Activated naive CD8-positive, alpha-beta T cell treated with anti-CD3 and anti-CD28 coated beads, Interleukin-2, amount 50 U/mL, for 24 hours (primary cell): ENCODE data around the gene FIBP.

Experiments
- ATAC-seq: fragments of 150-1000 bp; cut with Tn5 transposase; one replicate; pipeline ENCODE4 v1.10.0; 2021
- DNase-seq: peaks from one replicate; pipeline ENCODE4 v3.0.0; 2021
- H3K27ac Mint-ChIP-seq: one replicate; pipeline ENCODE4 v1.8.0; 2021; ENCODE audit warnings: mild to moderate bottlenecking, mixed read lengths
- H3K27me3 Mint-ChIP-seq: one replicate; pipeline ENCODE4 v1.8.0; 2021; ENCODE audit warnings: mixed read lengths
- H3K36me3 Mint-ChIP-seq: one replicate; pipeline ENCODE4 v1.8.0; 2021; ENCODE audit warnings: low read depth, mixed read lengths
- H3K4me1 Mint-ChIP-seq: one replicate; pipeline ENCODE4 v1.8.0; 2021; ENCODE audit warnings: mixed read lengths
- H3K4me3 Mint-ChIP-seq: one replicate; pipeline ENCODE4 v1.8.0; 2021; ENCODE audit warnings: mild to moderate bottlenecking, moderate library complexity, mixed read lengths
- H3K9me3 Mint-ChIP-seq: one replicate; pipeline ENCODE4 v1.8.0; 2021; ENCODE audit warnings: mixed read lengths

Gene FIBP

DNA sequence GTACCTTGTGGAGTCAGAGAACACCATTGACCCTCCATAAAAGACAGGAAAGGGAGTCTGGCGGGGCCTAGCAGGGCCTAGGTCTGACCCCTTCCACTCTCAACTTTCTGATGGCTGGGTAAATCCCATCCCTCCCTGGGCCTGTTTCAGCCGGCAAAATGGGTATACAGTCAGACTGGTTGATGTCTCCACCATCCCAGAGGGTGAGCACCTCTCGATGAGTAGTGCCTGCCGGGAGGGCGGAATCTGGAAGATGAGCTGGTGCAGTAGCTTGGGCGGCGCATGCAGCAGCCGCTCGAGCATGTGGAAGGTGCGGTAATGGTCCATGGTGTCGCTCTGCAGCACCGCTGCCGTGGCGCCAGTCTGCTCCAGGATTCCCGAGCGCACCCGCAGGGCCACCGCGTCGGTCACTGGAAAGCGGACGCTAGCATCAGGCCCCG lies 528 bp downstream of the FIBP start:
- ATAC-seq: no peak
- Mint-ChIP-seq H3K27me3 (no peaks in the 10 kb centered on the region), H3K4me3 (peak overlapping the region; percentile 98), H3K4me1 (peaks cover 65% of the 10 kb centered on the region), H3K36me3 (peaks cover 38% of the 10 kb centered on the region), H3K27ac (peak overlapping the region; percentile 91), H3K9me3 (no peaks in the 10 kb centered on the region)
- DNase-seq: no peak

DNA sequence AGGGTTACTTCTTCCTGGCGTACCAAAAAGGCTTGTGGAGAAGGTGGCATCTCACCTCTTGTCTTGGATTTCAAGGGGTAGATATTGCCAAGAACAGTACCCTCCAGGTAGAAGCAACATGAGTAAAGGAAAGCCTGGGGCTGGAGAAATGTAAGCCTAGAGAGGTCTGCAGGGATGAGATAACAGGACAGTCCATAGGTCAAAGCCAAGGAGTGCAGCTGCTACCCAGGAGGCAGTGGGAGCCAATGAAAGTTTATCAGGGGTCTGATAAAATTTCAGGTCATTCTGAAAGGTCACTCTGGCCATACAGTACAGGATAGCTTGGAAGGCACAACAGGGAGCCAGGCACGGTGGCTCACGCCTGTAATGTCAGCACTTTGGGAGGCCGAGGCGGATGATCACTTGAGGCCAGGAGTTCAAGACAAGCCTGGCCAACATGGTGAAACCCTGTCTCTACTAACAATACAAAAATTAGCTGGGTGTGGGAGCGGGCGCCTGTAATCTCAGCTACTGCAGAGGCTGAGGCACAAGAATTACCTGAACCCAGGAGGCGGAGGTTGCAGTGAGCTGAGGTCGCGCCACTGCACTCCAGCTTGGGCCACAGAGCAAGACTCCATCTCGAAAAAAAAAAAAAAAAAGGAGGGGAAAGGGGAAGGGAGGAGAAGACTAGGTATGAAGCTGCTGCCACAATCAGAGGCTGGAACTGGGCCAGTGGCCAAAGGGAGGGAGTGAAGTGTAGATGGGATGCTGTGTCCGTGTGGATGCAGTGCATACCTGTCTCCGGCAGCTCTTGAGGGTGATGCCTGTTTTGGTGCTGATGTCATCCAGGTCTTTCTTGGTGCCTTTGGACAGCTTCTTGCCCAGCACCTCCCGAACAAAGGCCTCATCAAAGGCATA lies 1.2 kb downstream of the FIBP start:
- Mint-ChIP-seq H3K9me3 (no peaks in the 10 kb centered on the region), H3K36me3 (peaks cover 31% of the 10 kb centered on the region), H3K27me3 (no peaks in the 10 kb centered on the region), H3K4me1 (peaks cover 60% of the 10 kb centered on the region), H3K27ac (peak overlapping the region; percentile 91), H3K4me3 (peak overlapping the region; percentile 98)
- no peak for ATAC-seq
- DNase-seq: no peak

DNA sequence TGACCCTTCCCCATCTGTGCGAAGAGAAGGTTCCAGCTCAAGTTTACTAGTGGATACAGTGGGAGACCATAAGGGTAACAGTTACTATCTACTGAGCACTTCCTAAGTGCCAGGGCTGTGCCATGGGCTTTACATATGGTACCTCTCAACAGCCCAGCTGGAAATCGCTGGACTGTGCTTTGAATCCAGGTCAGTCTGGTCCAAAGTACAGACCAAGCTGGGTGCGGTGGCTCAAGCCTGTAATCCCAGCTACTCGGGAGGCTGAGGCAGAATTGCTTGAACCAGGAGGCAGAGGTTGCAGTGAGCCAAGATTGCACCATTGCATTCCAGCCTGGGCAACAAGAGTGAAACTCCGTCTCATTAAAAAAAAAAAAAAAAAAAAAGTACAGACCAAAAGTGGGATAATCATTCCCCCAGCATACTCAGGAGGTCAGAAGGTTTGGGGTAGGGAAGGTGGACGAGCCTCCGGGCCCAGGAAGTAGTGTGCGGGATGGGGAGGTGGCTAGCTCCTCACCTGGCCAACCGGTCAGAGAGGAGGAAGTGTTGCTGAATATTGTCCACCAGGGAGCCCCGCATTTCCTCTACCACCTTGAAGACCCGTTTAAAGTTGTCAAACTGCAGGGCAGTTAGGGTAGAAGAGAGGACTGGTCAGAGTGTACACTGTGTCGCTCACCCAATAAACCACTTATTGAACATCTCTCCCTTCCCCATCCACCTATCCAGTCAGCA lies 2.3 kb downstream of the FIBP start:
- H3K27me3 Mint-ChIP-seq: no peaks in the 10 kb centered on the region
- no peak for DNase-seq
- H3K4me1 Mint-ChIP-seq: peaks cover 64% of the 10 kb centered on the region
- H3K9me3 Mint-ChIP-seq: no peaks in the 10 kb centered on the region
- peak overlapping the region; percentile 98 for H3K4me3 Mint-ChIP-seq
- no peak for ATAC-seq
- peak overlapping the region; percentile 91 for H3K27ac Mint-ChIP-seq
- H3K36me3 Mint-ChIP-seq: peaks cover 28% of the 10 kb centered on the region

DNA sequence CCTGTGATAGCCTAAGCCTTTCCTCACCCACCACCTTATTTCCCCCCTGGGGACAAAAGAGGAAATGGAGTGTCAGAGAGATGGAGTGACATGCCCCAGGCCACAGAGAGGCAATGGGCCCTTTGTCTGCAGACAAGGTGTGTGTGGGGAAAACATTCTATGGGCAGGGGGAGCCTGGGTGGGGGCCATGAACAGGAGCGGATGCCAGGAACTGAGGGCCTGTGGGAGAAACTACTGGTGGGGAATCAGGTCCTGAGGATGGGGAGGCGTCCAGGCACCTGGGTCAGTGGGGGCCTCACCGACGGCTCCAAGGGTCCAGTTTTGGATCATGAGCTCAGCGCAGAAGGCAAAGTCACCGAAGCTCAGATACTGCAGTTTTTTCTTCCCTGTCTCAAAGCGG lies 3.0 kb downstream of the FIBP start:
- H3K9me3 Mint-ChIP-seq: no peaks in the 10 kb centered on the region
- H3K4me1 Mint-ChIP-seq: peaks cover 70% of the 10 kb centered on the region
- DNase-seq: no peak
- no peak overlapping the region for H3K27ac Mint-ChIP-seq
- no peak overlapping the region for H3K4me3 Mint-ChIP-seq
- H3K36me3 Mint-ChIP-seq: peaks cover 28% of the 10 kb centered on the region
- no peaks in the 10 kb centered on the region for H3K27me3 Mint-ChIP-seq
- ATAC-seq: no peak

- Mint-ChIP-seq H3K36me3 (peaks cover 28% of the 10 kb centered on the region), H3K27ac (peak overlapping the region; percentile 64), H3K4me1 (peaks cover 70% of the 10 kb centered on the region)
Observed at GRCh38 chr11:65884716-65885092, 3.6 kb downstream of the FIBP start.

DNA sequence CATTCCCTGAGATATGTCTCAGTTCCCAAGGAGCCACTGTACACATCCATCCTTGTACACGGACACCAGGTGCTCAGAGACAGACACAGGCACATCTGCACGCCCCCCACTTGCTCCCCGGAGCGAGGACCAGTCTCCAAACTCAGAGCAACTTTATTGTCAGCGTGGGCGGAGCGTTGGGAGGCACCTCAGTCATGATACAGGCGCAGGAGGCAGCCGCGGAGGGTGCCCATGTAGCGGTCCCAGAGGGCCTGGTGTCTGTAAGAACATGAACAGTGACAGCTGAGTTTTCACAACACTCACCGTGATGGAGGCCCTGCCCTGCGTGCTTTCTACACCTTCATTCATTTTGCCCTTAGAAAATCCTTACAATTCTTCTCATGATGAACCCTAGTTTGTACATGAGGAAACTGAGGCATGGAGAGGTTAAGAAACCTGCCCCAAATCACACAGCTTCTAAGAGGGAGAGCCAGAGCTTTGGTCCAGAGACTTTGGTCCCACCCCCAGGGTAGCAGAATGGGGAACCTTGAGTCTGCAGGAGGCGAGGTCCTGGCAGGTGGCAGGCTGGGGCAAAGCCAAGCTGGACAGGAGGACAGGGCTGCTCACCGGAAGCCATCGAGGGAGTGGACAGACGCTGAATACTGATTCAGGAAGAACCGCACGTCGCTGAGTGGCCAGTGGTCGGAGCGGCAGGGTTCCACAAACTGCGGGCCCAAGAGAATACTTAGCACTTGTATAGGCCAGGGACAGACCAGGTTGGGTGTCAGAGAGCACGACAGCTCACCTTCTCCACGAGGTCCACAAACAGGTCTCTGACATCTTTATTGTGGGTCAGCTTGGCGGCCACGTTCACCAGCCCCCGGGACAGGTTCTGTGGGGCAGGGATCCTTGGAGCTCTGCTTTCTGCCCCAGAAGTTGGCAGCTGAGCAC lies 4.2 kb downstream of the FIBP start:
- H3K9me3 Mint-ChIP-seq: no peaks in the 10 kb centered on the region
- H3K36me3 Mint-ChIP-seq: peaks cover 28% of the 10 kb centered on the region
- ATAC-seq (no peak), DNase-seq (no peak)
- H3K4me1 Mint-ChIP-seq: peaks cover 70% of the 10 kb centered on the region
- H3K27ac Mint-ChIP-seq: peak overlapping the region; percentile 64
- no peak overlapping the region for H3K4me3 Mint-ChIP-seq
- no peaks in the 10 kb centered on the region for H3K27me3 Mint-ChIP-seq

More at GRCh38 chr11:65884716-65885092, 3.6 kb downstream of the FIBP start:
- Mint-ChIP-seq H3K4me3 (no peak overlapping the region), H3K9me3 (no peaks in the 10 kb centered on the region), H3K27me3 (no peaks in the 10 kb centered on the region)
- ATAC-seq (peak; percentile 47), DNase-seq (peak; percentile 86)

GRCh38 chr11:65883058-65883761 lies 5.1 kb downstream of the FIBP start:
- Mint-ChIP-seq H3K27me3 (no peaks in the 10 kb centered on the region), H3K36me3 (peaks cover 28% of the 10 kb centered on the region), H3K4me1 (peaks cover 70% of the 10 kb centered on the region), H3K27ac (no peak overlapping the region), H3K9me3 (no peaks in the 10 kb centered on the region), H3K4me3 (no peak overlapping the region)
- no peak for ATAC-seq
- DNase-seq: no peak

GRCh38 chr11:65882120-65883057 lies 5.9 kb downstream of the FIBP start:
- H3K27me3 Mint-ChIP-seq: no peaks in the 10 kb centered on the region
- H3K27ac Mint-ChIP-seq: no peak overlapping the region
- ATAC-seq (no peak), DNase-seq (no peak)
- no peaks in the 10 kb centered on the region for H3K9me3 Mint-ChIP-seq
- peaks cover 71% of the 10 kb centered on the region for H3K4me1 Mint-ChIP-seq
- no peak overlapping the region for H3K4me3 Mint-ChIP-seq
- peaks cover 26% of the 10 kb centered on the region for H3K36me3 Mint-ChIP-seq

DNA sequence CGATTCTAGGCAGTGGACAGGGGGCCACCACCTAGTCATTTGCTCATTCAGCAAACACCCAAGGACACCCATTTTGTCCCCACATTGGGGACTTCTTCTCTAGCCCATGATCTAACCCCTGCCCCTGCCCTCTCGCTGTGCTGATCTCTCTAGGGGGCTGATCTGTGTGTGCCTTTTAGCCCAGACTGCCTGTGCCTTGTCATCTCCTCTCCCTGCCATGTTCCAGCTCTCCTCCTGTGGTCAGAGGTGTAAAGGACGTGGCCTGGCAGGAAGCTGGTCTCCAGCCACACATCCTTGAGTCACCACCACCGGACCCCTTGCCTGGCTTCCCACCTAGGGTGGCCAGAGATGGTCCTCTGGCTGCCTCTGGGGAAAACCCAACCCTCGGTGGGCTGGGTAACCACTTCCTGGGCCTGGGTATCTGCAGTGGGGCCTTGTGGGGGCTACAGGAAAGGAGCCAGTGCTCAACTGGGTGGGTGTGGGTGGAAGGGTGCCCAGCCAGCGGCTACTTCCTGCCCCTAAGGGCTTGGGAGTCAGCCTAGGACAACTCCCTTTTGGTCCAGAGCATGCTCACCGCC lies 7.3 kb downstream of the FIBP start:
- H3K36me3 Mint-ChIP-seq: peaks cover 18% of the 10 kb centered on the region
- H3K4me1 Mint-ChIP-seq: peaks cover 66% of the 10 kb centered on the region
- no peaks in the 10 kb centered on the region for H3K27me3 Mint-ChIP-seq
- DNase-seq (no peak), ATAC-seq (peak; percentile 27)
- H3K9me3 Mint-ChIP-seq: no peaks in the 10 kb centered on the region
- peak overlapping the region; percentile 77 for H3K4me3 Mint-ChIP-seq
- peak overlapping the region; percentile 81 for H3K27ac Mint-ChIP-seq

- Mint-ChIP-seq H3K4me1 (peaks cover 62% of the 10 kb centered on the region), H3K27me3 (no peaks in the 10 kb centered on the region), H3K36me3 (peaks cover 13% of the 10 kb centered on the region), H3K27ac (peak overlapping the region; percentile 81), H3K4me3 (peak overlapping the region; percentile 77), H3K9me3 (no peaks in the 10 kb centered on the region)
- DNase-seq (no peak), ATAC-seq (no peak)
Observed at GRCh38 chr11:65880027-65880426, 8.2 kb downstream of the FIBP start.

- Mint-ChIP-seq H3K27me3 (no peaks in the 10 kb centered on the region), H3K4me1 (peaks cover 58% of the 10 kb centered on the region)
- peak; percentile 71 for ATAC-seq
Observed at GRCh38 chr11:65879617-65880016, 8.7 kb downstream of the FIBP start, which contains the start of gene CTSW. Gene CTSW (plus strand): TSS chr11:65879837. CDS start chr11:65879855, 18 bp downstream.

GRCh38 chr11:65873318-65874156 lies 14.7 kb downstream of the FIBP start:
- Mint-ChIP-seq H3K27ac (peak overlapping the region; percentile 86), H3K4me3 (peak overlapping the region; percentile 87), H3K9me3 (no peaks in the 10 kb centered on the region), H3K4me1 (peaks cover 44% of the 10 kb centered on the region), H3K36me3 (no peaks in the 10 kb centered on the region), H3K27me3 (no peaks in the 10 kb centered on the region)
- peak; percentile 83 for ATAC-seq
- DNase-seq: peak; percentile 98

More at GRCh38 chr11:65879617-65880016, 8.7 kb downstream of the FIBP start, which contains the start of gene CTSW:
- peak; percentile 67 for DNase-seq
- Mint-ChIP-seq H3K9me3 (no peaks in the 10 kb centered on the region), H3K36me3 (peaks cover 11% of the 10 kb centered on the region), H3K27ac (peak within 1 kb of the TSS; percentile 81), H3K4me3 (peak within 1 kb of the TSS; percentile 77)
